SK-N-MC (cell line): ENCODE data around the gene FGFR3.

Experiments
- EZH2 ChIP-seq: fragments of 200-600 bp; sonication (generic); IDR thresholded peaks from one replicate; pipeline ENCODE4 v1.6.1; 2017; ENCODE audit warnings: antibody characterized with exemption
- FOXP2 ChIP-seq: optimal IDR thresholded peaks from 2 replicates; pipeline ENCODE3; 2011; ENCODE audit warnings: mild to moderate bottlenecking, moderate library complexity; ENCODE audit not compliant: insufficient read depth; ENCODE audit errors: extremely low read length, control extremely low read depth
- POLR2AphosphoS5 ChIP-seq: IDR thresholded peaks from 2 replicates; pipeline ENCODE4 v1.6.1; 2012; ENCODE audit warnings: mild to moderate bottlenecking, low read depth, low read length, borderline replicate concordance

DNA sequence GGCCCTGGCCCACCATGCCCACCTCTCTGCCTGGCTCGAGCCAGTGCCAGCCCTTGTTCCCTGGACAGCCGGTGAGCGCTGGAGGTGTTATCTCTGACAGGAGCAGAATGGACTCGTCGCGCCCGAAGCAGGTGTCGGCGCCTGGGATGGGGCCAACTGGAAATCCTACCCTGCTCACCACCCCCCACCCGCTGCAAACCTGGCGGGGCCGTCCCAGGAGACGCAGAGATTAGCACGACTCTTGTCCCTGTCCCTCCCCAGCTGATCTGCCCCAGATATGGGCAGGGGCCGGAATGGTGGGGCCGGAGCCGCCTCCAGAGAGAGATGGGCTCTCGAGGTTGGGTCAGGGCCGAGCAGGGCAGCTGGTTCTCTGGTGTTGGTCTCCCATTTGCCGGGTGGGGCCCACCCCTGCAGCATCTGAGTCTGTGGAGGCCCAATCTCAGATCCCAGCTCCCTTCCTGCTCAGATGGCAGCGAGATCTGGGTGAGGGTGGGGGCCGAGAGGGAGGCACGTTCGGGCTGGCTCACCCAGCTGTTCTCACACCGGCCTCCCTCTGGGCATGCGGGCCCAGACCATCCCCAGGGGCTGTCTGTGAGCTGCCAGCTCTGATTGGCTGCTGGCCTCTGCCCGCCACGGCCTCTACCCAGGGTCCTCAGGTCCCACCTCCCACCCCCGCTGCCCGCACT lies 20.1 kb upstream of the FGFR3 start:
- no peak for TF ChIP-seq POLR2AphosphoS5
- TF ChIP-seq EZH2: no peak
- no peak for TF ChIP-seq FOXP2
